ENCODE data around the gene RFXANK.
A peak's percentile ranks its signal among the peaks of the same experiment; 100 is the strongest.
"Not testable (repeated sequence)": the region's sequence is repeated elsewhere in the genome, so short reads cannot be mapped to it uniquely, and the experiment has no call there.

The RFXANK gene

DNA sequence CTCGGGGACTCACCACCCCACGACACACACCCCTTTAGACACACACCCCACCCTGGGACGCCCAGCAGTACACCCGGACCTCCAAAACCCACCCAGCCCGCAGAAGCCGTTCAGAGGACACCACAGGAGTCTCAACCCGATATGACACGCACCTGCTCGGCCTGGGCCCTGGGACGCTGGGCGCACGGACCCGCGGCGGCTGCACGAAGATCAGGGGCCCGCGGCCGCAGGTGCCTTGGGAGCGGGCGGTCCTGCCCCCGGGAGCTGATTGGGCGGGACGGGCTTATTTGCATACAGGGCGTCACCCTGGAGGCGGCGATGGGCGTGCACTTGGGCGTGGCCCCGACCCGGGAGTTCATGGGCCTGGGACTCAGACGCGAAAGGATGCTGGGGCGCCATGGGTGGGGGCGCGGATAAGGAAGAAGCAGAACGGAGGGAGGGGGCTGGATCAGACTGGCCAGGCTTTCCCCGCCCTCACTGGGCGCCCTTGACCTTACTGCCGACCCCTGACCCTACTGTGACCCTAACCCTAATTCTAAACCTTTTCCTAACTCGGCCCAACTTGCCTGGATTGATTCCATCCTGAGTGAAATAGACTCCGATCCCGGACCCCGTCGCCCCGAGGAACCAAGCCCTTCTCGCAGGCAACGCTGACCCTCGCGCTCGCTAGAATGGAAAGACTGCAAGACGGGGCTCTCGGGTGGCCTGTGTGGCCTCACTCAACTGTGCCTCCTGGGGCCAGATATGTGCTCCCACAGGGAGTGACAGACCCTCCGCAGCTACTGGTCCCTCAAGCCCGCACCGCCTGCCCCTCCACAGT is 21.8 kb upstream of the RFXANK start, which contains the start of gene MEF2B:
Gene MEF2B (minus strand): TSS at position 211 of the 820 bp plus-strand sequence. CDS start 19,528 bp downstream, outside the sequence.
- DNase-seq: peak; percentile 61 to 64

- no peak for DNase-seq
These were observed 21.0 kb upstream of the RFXANK start for GRCh38 chr19:19170873-19171672.

DNA sequence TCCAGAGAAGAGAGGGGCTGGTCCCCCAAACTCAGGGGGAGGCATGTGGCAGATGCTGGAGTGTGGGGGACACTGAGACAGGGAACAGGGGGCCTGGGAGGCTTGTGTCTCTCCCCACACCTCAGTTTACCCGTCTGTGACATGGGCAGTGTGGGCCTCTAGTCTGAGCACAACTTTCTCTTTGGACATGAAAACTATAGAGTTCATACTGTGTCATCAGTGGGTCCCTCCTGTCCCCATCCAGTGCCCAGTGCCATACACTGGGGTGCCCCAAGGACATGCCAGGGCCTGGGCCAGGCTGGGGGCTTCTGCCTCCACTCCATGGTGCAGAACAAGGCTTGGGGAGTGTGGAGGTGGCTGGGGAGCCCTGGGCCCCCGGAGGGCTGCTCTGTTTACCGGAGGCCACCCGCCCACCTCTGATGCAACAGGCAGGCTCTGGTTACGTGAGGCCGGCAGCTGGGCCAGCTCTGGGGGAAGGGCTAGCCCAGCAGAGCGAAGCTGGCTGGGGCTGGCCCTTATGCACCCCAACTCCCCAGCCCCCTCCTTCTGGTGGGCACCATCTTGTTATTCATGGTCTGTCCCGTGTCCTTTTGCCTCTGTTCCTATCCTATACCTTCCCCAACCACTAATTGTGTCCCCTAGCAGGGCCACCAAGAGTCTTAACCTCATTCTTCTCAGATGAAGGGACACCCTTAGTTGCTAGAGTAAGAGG is 20.1 kb upstream of the RFXANK start:
- peak in 1 of 2 experiments; percentile 3 for DNase-seq

GRCh38 chr19:19173243-19173642 is 18.8 kb upstream of the RFXANK start:
- DNase-seq: not testable (repeated sequence)

- no peak for DNase-seq
These were observed 15.1 kb upstream of the RFXANK start for GRCh38 chr19:19176950-19177349.

DNA sequence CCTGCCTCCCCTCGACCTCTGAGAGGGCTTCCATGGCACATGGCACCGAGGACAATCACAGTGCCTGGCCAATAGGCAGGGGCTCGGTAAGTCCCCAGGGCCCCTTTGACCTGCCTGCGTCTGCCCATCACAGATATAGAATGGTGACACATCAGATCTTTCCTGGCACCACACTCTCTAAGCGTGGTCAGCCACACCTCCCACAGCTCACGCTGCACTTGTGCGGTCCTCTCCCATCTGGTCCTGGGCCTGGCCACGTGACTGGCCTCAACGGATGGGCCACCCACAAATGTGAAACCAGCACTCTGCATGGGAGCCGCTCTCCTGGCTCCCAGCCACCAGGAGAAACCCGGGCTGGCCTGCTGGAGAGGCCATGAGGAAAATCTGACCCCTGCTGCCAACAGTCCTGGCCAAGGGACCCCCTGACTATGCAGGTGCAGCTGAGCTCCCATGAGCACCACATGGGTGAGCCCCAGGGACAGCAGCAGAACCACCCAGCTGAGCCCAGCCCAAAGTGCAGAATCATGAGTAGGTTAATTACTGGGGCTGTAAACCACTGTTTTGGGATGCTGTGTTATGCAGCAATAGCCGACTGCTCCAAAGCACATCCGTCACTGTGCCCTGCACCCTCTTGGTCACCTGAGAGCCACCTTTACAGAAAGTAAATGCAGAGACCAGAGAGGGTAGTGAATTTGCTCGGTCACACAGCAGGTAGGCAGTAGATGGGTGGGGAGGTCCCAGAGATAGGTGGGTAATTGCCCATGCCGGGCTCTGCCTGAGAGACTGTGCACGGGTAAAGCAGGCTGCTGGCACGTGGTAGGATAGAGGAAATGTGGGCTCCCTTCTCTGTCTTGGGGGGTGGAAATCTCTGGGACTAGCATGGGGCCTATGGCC is 12.3 kb upstream of the RFXANK start:
- no peak for DNase-seq

DNA sequence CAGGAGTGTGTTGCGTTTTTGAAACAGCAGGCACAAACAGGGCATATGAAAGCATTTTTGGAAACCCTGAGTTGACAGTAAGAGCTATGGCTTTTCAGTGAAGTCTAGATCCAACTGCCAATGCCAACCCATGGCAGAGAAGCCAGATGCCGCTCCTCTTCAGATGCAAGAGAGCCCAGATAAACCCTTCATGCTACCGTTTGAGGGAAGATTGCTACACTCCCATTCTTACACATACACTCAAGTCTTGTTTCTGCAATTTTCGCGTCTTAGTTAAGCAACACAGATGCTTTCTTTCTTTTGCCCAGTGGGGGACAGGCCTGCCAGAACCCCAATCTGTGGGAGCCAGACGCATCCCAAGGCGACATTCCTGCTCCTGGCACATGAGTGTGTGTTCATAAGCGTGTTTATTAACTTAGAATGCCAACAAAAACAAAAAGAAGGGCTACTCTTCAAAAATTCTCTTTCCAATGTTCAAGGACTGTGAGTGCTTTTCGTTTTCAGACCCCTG is 10.5 kb upstream of the RFXANK start:
- DNase-seq: no peak

- DNase-seq: no peak
These were observed 6.0 kb upstream of the RFXANK start for GRCh38 chr19:19185853-19186740.

DNA sequence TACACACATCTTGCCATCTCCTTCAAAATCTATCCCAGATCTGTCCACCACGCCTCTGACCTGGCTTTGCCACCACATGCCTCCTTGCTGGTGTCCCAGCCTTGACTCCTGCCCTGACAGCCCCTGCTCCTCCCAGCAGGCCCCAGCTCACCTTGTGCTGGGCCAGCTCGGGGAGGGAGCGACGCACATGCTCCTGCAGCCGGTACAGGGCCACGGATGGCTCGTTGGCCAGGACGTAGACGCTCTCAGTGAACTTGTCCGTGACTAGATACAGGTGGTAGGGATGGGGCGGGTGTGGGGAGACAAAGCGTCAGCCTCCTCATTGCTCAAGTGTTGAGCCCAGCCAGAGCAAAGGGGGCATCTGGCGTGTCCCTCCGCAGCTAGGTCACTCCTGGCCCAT is 5.3 kb upstream of the RFXANK start:
- no peak for DNase-seq

GRCh38 chr19:19191768-19192077 is 335 bp upstream of the RFXANK start:
- no peak for DNase-seq

DNA sequence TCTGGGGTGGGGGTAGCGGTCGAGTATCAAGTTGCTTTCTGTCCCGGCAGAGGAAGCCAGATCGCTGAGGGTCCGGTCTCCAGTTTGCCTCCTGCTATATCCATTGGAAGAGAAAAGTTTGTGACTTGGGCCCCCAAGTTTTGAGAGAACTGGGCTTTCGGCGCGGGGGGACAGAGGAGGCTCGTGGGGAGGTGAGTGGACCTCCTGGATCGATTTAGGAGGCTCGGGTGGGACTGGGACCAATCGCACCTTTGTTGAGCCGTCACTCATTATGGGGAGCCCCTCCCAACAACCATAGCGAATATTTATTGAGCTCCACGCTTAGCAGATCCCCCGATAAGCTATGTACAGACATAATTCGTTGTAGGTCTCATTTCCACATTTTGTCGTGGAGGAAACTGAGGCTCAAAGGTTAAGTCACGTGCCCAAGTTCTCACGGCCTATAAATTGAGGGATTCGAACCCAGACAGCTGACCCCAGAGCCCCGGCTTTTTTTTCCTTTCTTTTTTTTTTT is 909 bp downstream of the RFXANK start:
- DNase-seq: no peak

- no peak for DNase-seq
These were observed 1.9 kb downstream of the RFXANK start for GRCh38 chr19:19193926-19194325.

DNA sequence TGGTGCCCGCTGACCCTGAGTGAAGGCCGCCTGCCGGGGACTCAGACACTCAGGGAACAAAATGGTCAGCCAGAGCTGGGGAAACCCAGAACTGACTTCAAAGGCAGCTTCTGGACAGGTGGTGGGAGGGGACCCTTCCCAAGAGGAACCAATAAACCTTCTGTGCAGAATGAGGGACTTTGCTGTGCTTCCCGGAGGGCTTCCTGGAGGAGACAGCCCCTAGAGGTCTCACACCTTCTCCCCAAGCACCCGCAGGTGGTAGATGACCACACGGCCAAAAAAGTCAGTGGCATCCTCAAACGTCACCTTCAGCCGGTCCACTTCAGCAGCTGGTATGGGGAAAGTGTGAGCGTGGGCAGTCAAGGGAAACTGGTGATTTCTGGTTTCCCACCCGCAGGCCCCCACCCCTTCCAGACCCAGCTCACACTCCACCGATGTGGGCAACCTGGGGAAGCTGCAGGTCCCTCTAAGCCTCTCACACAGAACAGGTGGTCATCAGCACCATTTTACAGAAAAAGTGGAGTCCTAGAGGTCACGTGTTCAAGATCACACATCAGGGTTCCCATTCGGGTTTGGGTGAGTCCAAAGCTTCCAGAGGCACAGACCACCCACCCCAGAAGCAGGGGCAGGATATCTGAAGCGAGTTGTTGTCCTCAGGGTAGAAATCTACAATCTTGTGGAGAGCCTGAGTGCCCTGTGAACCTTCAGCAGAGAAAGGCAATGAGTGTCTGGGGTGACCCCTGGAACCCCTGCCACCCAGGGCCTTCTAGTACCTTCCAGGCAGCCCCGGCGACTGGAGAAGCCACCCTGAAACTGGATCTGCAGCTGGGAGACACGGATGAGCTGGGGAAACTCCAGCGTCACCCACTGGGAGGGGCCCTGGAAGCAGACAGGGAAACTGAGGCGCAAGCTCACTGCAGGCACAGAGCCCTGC is 9.9 kb downstream of the RFXANK start:
- no peak for DNase-seq

GRCh38 chr19:19202707-19203011 is 10.6 kb downstream of the RFXANK start:
- no peak for DNase-seq

- DNase-seq: peak; percentile 66 to 79
These were observed 11.2 kb downstream of the RFXANK start, which contains the start of gene NR2C2AP for GRCh38 chr19:19203012-19203856. NR2C2AP (minus strand) TSS chr19:19203414; CDS start chr19:19203060, 354 bp downstream.

GRCh38 chr19:19204181-19204580 is 12.1 kb downstream of the RFXANK start:
- DNase-seq: no peak

DNA sequence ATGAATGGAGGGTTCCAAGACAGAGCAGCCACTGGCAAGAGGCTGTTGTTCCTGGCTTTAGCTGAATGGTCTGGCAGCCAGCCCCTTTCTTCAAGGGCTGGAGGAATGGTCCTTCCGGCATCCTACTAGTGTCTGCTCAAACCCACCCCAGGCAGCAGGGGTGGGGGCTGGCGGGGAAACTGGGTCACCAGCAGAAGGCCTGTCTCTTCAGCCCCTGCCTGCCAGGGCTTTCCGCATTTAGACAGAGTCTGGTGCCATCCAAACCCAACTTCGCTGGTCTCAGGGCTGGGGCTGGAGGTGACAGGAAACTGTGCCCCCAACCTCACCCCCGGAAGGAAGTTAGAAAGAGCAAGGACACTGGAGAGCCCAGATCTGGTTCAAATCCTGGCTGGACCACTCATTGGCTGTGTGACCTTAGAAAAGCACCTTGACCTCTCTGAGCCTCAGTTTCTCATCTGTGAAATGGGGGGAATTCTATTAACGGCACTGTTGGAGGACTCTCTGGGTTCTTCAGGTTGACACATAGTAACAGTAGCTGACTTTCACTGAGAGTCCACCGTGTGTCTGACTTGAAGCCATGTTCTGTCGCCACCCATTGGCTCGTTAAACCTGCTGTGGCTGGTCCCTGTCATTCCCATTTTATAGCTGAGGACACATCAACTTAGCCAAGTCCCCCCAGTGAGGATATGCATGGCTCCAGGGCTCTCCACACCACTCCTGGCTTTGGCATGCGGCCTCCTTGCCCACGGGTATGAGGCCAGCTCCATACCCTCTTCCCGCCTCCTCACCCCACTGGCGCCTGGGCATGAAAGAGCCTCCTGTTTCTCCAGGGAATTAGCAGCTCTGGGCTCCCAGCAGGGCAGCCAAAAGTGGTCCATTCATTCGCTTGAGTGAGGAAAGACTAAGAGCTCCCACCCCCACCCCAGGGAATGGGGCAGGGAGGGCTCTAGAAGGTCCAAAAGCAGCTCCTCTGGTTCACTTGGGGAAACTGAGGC is 13.7 kb downstream of the RFXANK start:
- no peak for DNase-seq

Measured in NCI-H1930 (cell line).